GM12878 (cell line): ENCODE data around the gene RASAL1. TPM values are rescaled to one million over a fixed set of nuclear protein-coding genes. Genes with fewer than 3 reads are reported as not detected.

ENCODE experiments used
- ATAC-seq: fragments of 200-7000 bp; cut with Tn5 transposase; 3 replicates; pipeline ENCODE4 v1.9.1; 2020; ENCODE audit warnings: mild to moderate bottlenecking, moderate library complexity
- BruUV-seq: library from RNA; stranded (reverse); fragments of 400-500 nt; replicated peaks from 2 replicates; lab custom pipeline; 2021; lab: Mats Ljungman, UMichigan
- CTCF ChIA-PET: fragments of 300-600 bp; sonication (Branson Sonifier 250); formaldehyde crosslinking; extraction: SDS; loops from one replicate; lab custom pipeline; 2021; ENCODE audit warnings: inconsistent platforms; lab: Yijun Ruan, JAX
- POLR2A ChIA-PET: fragments of 350-600 bp; formaldehyde crosslinking; extraction: SDS; loops from one replicate; lab custom pipeline; 2021; ENCODE audit warnings: inconsistent platforms; lab: Charles Lee
- RAD21 ChIA-PET: fragments of 300-600 bp; sonication (Branson Sonifier 250); formaldehyde crosslinking; loops from one replicate; lab custom pipeline; 2023; ENCODE audit warnings: antibody characterized with exemption; ENCODE audit not compliant: unreplicated experiment; lab: Charles Lee
- SMC1A ChIA-PET: fragments of 300-600 bp; sonication (Branson Sonifier 250); formaldehyde crosslinking; loops from one replicate; lab custom pipeline; 2023; ENCODE audit not compliant: unreplicated experiment, uncharacterized antibody; lab: Charles Lee
- DNase-seq: peaks from one replicate; pipeline ENCODE4 v3.0.0-alpha.2; 2011; ENCODE audit warnings: low read depth, low spot score
- FAIRE-seq: peaks from 3 replicates; lab custom pipeline; 2011; peaks lifted over from hg19 to GRCh38; lab: Jason Lieb, UNC
- H2AFZ ChIP-seq: 2 replicates; pipeline ENCODE4 v1.6.0; 2011; ENCODE audit warnings: low read depth, low read length, control low read depth; ENCODE audit not compliant: control insufficient read depth
- H3K27ac ChIP-seq: 2 replicates; pipeline ENCODE4 v1.5.1; 2011; ENCODE audit warnings: control low read depth; ENCODE audit not compliant: control insufficient read depth, insufficient read depth
- H3K27me3 ChIP-seq, 2 experiments: replicated peaks in 1 of 2; 2 replicates each; pipeline versions ENCODE4 v1.6.0 to v1.6.1; 2011; ENCODE audit warnings: low read length in 1 of 2; ENCODE audit not compliant: control insufficient read depth in 2 of 2, insufficient read depth in 2 of 2
- H3K36me3 ChIP-seq, 2 experiments: 2 replicates each; pipeline ENCODE4 v1.5.1; 2011; ENCODE audit warnings: low read length in 1 of 2; ENCODE audit not compliant: control insufficient read depth in 2 of 2, insufficient read depth in 2 of 2
- H3K4me1 ChIP-seq: 2 replicates; pipeline ENCODE4 v1.6.1; 2011; ENCODE audit warnings: mild to moderate bottlenecking, low read length, moderate library complexity, mixed read lengths; ENCODE audit not compliant: control insufficient read depth, insufficient read depth
- H3K4me2 ChIP-seq: 2 replicates; pipeline ENCODE4 v1.6.0; 2011; ENCODE audit warnings: control low read depth; ENCODE audit not compliant: control insufficient read depth, insufficient read depth
- H3K4me3 ChIP-seq: fragments of 200-600 bp; sonication (generic); 2 replicates; pipeline ENCODE4 v1.5.1; 2016
- H3K79me2 ChIP-seq: 2 replicates; pipeline ENCODE4 v1.6.0; 2011; ENCODE audit warnings: low read length; ENCODE audit not compliant: control insufficient read depth, insufficient read depth
- H3K9ac ChIP-seq: 2 replicates; pipeline ENCODE4 v1.8.0; 2011; ENCODE audit warnings: low read length, control low read depth, mixed read lengths; ENCODE audit not compliant: control insufficient read depth, insufficient read depth
- H3K9me3 ChIP-seq: replicated peaks from 3 replicates; pipeline ENCODE4 v1.5.1; 2011; ENCODE audit warnings: mild to moderate bottlenecking, low read length; ENCODE audit not compliant: control insufficient read depth, insufficient read depth
- H4K20me1 ChIP-seq: 2 replicates; pipeline ENCODE4 v1.6.0; 2011; ENCODE audit not compliant: control insufficient read depth, insufficient read depth
- FOS ChIP-seq: IDR thresholded peaks from 3 replicates; pipeline ENCODE4 v1.6.1; 2011; ENCODE audit warnings: borderline replicate concordance; ENCODE audit not compliant: insufficient read length; ENCODE audit errors: extremely low read depth
- FOXM1 ChIP-seq: IDR thresholded peaks from 2 replicates; pipeline ENCODE4 v1.6.1; 2012; ENCODE audit warnings: low read depth, mild to moderate bottlenecking, inconsistent platforms, low read length, moderate library complexity
- GABPA ChIP-seq: IDR thresholded peaks from 2 replicates; pipeline ENCODE4 v1.6.1; 2014; ENCODE audit warnings: antibody characterized with exemption, low read depth, mild to moderate bottlenecking, inconsistent platforms
- KAT2A ChIP-seq: conservative IDR thresholded peaks from 2 replicates; pipeline ENCODE4 v1.6.1; 2011; ENCODE audit warnings: low read depth, low read length; ENCODE audit not compliant: control insufficient read depth
- KLF5 ChIP-seq: fragments of 450-650 bp; IDR thresholded peaks from 2 replicates; pipeline ENCODE4 v1.6.1; 2014; ENCODE audit warnings: mild to moderate bottlenecking; ENCODE audit not compliant: partially characterized antibody
- MEF2A ChIP-seq: IDR thresholded peaks from 2 replicates; pipeline ENCODE4 v1.6.1; 2011; ENCODE audit warnings: low read depth, mild to moderate bottlenecking, low read length, moderate library complexity; ENCODE audit not compliant: insufficient read depth
- MTA3 ChIP-seq: IDR thresholded peaks from 2 replicates; pipeline ENCODE4 v1.6.1; 2012; ENCODE audit warnings: low read length, inconsistent platforms, borderline replicate concordance
- MXI1 ChIP-seq: fragments of 150-350 bp; IDR thresholded peaks from 2 replicates; pipeline ENCODE4 v1.6.1; 2011; ENCODE audit warnings: low read depth, mild to moderate bottlenecking, inconsistent platforms, low read length, improper control_type of control experiment
- NFXL1 ChIP-seq: fragments of 450-650 bp; IDR thresholded peaks from 2 replicates; pipeline ENCODE4 v1.6.1; 2017; ENCODE audit warnings: antibody characterized with exemption, mild to moderate bottlenecking, borderline replicate concordance
- PAX5 ChIP-seq: IDR thresholded peaks from 2 replicates; pipeline ENCODE4 v1.6.1; 2011; ENCODE audit warnings: low read depth, low read length, borderline replicate concordance
- STAT1 ChIP-seq: fragments of 450-650 bp; conservative IDR thresholded peaks from 2 replicates; pipeline ENCODE4 v1.6.1; 2014; ENCODE audit warnings: antibody characterized with exemption, mild to moderate bottlenecking
- TCF3 ChIP-seq: IDR thresholded peaks from 2 replicates; pipeline ENCODE4 v1.6.1; 2012; ENCODE audit warnings: low read depth, mild to moderate bottlenecking, low read length, borderline replicate concordance; ENCODE audit not compliant: insufficient read depth
- YBX1 ChIP-seq: fragments of 450-650 bp; IDR thresholded peaks from 2 replicates; pipeline ENCODE4 v1.6.1; 2016; ENCODE audit warnings: antibody characterized with exemption
- ZNF622 ChIP-seq: fragments of 450-650 bp; IDR thresholded peaks from 2 replicates; pipeline ENCODE4 v1.6.1; 2017; ENCODE audit warnings: mild to moderate bottlenecking, inconsistent platforms
- ZSCAN29 ChIP-seq: fragments of 450-650 bp; IDR thresholded peaks from 2 replicates; pipeline ENCODE4 v1.6.1; 2017; ENCODE audit warnings: mild to moderate bottlenecking, moderate library complexity
- WGBS: methylation state at CpG from one replicate; pipeline ENCODE4 v1.1.6; 2016; ENCODE audit warnings: low lambda C conversion rate; ENCODE audit not compliant: insufficient replicate concordance, insufficient coverage; ENCODE audit errors: missing lambda C conversion rate; 5-methylcytosine and 5-hydroxymethylcytosine counted together
- in situ Hi-C: fragments of 300-500 bp; cut with MboI; formaldehyde crosslinking; loops from 9 replicates; pipeline ENCODE4 v1.14.3; 2018; ENCODE audit warnings: mixed read lengths
- intact Hi-C: fragments of 100-400 bp; cut with micrococcal nuclease; formaldehyde crosslinking; loops from one replicate; pipeline ENCODE4 v1.14.2; 2022; ENCODE audit not compliant: unreplicated experiment
- polyA plus RNA-seq, 11 experiments: library from polyadenylated mRNA; depleted of rRNA in 4 of 11; unstranded in 6 of 11; stranded (reverse) in 5 of 11; fragments of >200 nt; fragmentation: Nextera tagmentation in 4 of 11; fragmentation: Illumina TruSeq in 1 of 11; extraction: Ambion mirVana in 4 of 11; extraction: Trizol in 1 of 11; gene quantifications; 1 replicate in 1 of 11; 2 replicates in 10 of 11; pipeline versions ENCODE4 v1.2.1 to v1.2.3, GENCODE V29; 2011 to 2016; ENCODE audit warnings: inconsistent platforms in 2 of 11, missing spikeins in 2 of 11, low read depth in 1 of 11
- total RNA-seq, 4 experiments: library from RNA; depleted of rRNA in 3 of 4; stranded (reverse); fragments of >200 nt in 3 of 4; fragmentation: Illumina TruSeq in 1 of 4; extraction: Trizol in 1 of 4; gene quantifications; 2 replicates each; pipeline versions ENCODE4 v1.2.1 to v1.2.3, GENCODE V29; 2013 to 2021
- TF ChIP-seq, protein P1 (sequence below): fragments of 450-650 bp; IDR thresholded peaks from 2 replicates; pipeline ENCODE4 v1.6.1; 2014; ENCODE audit warnings: mild to moderate bottlenecking
- TF ChIP-seq, protein P2 (sequence below): fragments of 450-650 bp; conservative IDR thresholded peaks from 2 replicates; pipeline ENCODE4 v1.6.1; 2017; ENCODE audit warnings: mild to moderate bottlenecking, moderate library complexity
- TF ChIP-seq, protein P3 (sequence below): fragments of 450-650 bp; IDR thresholded peaks from 2 replicates; pipeline ENCODE4 v1.6.1; 2017; ENCODE audit warnings: antibody characterized with exemption, mild to moderate bottlenecking, moderate library complexity

The RASAL1 gene
- total and polyA plus RNA-seq, 10 of the 15 experiments (the other 5 are each of a cell fraction or from before 2014, with no cell fraction given): 0.12 to 1.0 (median 0.52) TPM; not detected in 6

DNA sequence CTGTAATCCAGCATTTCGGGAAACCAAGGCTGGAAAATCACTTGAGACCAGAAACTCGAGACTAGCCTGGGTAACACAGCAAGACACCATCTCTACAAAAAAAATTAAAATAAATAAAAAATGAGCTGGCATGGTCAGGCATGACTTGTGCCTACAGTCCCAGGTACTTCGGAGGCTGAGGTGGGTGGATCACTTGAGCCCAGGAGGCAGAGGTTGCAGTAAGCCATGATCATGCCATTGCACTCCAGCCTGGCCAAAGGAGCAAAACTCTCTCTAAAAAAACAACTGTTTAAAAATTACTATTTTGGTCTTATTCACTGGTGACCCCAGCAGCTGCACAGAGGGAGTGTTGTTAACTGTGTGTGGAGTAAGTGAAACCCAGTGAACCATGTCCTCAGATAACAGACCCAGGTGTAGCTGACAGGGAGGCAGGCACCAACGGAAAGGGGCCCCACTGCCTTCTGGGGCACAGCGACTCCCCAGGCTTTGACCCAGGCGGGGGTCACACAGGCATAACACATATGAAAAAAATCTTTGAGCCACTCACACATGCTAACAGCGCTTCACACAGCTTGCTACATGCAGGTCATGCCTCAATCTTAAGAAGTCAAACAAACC, 37.6 kb upstream of the RASAL1 start:
- Histone ChIP-seq H3K4me2 (peak overlapping the region; percentile 26; the same call in 1 of the 2 replicates), H2AFZ (no peak overlapping the region), H3K4me1 (peaks cover 19% of the 10 kb centered on the region), H3K27ac (peak overlapping the region; percentile 45), H3K27me3 (no peaks in the 10 kb centered on the region), H3K9me3 (peaks cover 3% of the 10 kb centered on the region; the same call in 1 of the 3 replicates), H3K9ac (peak overlapping the region; percentile 56), H3K79me2 (no peaks in the 10 kb centered on the region), H4K20me1 (no peaks in the 10 kb centered on the region), H3K36me3 (peaks cover 32 to 43% of the 10 kb centered on the region in 2 experiments), H3K4me3 (no peak overlapping the region)
- ChIA-PET SMC1A (interaction anchor here (1.0 to 6.8 kb wide), 22 partner anchors 11 to 273 kb away, joined by 3 to 66 read pairs (median 5); partner anchors contain the start of genes DDX54 and OAS2), RAD21 (interaction anchor here (0.6 to 4.3 kb wide), 16 partner anchors 13 to 273 kb away, joined by 3 to 29 read pairs (median 10); partner anchors contain the start of genes DDX54 and RITA1), POLR2A (interaction anchor here (1.1 to 1.4 kb wide), 3 partner anchors 9 to 57 kb away, joined by 3 read pairs; no protein-coding TSS in a partner anchor), CTCF (interaction anchor here (0.6 to 10.5 kb wide), 37 partner anchors 10 to 349 kb away, joined by 3 to 102 read pairs (median 6); partner anchors contain the start of genes CFAP73, DDX54, RASAL1 and RITA1)
- FAIRE-seq (peak; percentile 54), ATAC-seq (peak; percentile 68), DNase-seq (no peak)
- 71% methylated on average over 7 of the region's 7 CpGs for WGBS
- in situ Hi-C loops: no loop called here
- intact Hi-C loops: loop anchor here (5.0 kb wide), 2 partner anchors 181 to 271 kb away; no protein-coding TSS in a partner anchor
- BruUV-seq: no TSS peak
- TF ChIP-seq GABPA: no peak
- TF ChIP-seq TCF3: 0 out of 2 replicates have a peak, but pooled peaks have one; percentile 48
- TF ChIP-seq FOXM1: no peak
- TF ChIP-seq, protein P1, sequence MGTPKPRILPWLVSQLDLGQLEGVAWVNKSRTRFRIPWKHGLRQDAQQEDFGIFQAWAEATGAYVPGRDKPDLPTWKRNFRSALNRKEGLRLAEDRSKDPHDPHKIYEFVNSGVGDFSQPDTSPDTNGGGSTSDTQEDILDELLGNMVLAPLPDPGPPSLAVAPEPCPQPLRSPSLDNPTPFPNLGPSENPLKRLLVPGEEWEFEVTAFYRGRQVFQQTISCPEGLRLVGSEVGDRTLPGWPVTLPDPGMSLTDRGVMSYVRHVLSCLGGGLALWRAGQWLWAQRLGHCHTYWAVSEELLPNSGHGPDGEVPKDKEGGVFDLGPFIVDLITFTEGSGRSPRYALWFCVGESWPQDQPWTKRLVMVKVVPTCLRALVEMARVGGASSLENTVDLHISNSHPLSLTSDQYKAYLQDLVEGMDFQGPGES: no peak
- TF ChIP-seq ZSCAN29: no peak
- TF ChIP-seq MEF2A: no peak
- no peak for TF ChIP-seq MXI1
- TF ChIP-seq NFXL1: no peak
- TF ChIP-seq PAX5: peak; percentile 86
- no peak for TF ChIP-seq MTA3
- TF ChIP-seq KAT2A: no peak
- no peak for TF ChIP-seq ZNF622
- no peak for TF ChIP-seq KLF5
- TF ChIP-seq, protein P2, sequence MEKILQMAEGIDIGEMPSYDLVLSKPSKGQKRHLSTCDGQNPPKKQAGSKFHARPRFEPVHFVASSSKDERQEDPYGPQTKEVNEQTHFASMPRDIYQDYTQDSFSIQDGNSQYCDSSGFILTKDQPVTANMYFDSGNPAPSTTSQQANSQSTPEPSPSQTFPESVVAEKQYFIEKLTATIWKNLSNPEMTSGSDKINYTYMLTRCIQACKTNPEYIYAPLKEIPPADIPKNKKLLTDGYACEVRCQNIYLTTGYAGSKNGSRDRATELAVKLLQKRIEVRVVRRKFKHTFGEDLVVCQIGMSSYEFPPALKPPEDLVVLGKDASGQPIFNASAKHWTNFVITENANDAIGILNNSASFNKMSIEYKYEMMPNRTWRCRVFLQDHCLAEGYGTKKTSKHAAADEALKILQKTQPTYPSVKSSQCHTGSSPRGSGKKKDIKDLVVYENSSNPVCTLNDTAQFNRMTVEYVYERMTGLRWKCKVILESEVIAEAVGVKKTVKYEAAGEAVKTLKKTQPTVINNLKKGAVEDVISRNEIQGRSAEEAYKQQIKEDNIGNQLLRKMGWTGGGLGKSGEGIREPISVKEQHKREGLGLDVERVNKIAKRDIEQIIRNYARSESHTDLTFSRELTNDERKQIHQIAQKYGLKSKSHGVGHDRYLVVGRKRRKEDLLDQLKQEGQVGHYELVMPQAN: no peak
- TF ChIP-seq, protein P3, sequence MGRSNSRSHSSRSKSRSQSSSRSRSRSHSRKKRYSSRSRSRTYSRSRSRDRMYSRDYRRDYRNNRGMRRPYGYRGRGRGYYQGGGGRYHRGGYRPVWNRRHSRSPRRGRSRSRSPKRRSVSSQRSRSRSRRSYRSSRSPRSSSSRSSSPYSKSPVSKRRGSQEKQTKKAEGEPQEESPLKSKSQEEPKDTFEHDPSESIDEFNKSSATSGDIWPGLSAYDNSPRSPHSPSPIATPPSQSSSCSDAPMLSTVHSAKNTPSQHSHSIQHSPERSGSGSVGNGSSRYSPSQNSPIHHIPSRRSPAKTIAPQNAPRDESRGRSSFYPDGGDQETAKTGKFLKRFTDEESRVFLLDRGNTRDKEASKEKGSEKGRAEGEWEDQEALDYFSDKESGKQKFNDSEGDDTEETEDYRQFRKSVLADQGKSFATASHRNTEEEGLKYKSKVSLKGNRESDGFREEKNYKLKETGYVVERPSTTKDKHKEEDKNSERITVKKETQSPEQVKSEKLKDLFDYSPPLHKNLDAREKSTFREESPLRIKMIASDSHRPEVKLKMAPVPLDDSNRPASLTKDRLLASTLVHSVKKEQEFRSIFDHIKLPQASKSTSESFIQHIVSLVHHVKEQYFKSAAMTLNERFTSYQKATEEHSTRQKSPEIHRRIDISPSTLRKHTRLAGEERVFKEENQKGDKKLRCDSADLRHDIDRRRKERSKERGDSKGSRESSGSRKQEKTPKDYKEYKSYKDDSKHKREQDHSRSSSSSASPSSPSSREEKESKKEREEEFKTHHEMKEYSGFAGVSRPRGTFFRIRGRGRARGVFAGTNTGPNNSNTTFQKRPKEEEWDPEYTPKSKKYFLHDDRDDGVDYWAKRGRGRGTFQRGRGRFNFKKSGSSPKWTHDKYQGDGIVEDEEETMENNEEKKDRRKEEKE: no peak
- no peak for TF ChIP-seq FOS
- no peak for TF ChIP-seq YBX1
- no peak for TF ChIP-seq STAT1
